Measurements from ENCODE around the gene FRMD1. TPM values are rescaled to one million over a fixed set of nuclear protein-coding genes. Genes with fewer than 3 reads are reported as not detected.

The FRMD1 gene
- total and polyA plus RNA-seq, 2 experiments from 2014 or later: 0.07 TPM; not detected in 1

DNA sequence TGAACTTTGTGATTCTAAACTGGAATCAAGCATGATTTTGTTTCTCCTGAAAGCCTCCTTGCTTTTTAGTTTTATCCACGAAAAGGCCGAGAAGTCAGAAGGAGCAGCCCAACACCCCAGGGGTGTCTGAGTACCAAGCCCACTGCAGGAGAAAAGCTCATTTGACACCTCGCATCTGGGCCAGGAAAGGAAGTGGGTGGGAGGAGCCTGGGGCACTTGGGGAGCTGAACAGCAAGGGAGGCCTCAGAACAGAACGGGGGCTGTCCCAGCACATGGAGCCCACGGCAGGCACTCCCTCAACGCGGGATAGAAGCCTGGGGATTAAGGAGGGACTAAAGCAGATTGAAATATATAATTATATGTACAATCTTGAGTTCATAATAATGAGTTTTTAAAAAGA, 75.0 kb downstream of the FRMD1 start:
- Histone ChIP-seq H4K20me1 (ENCODE audit: insufficient read depth, poor library complexity, severe bottlenecking) (no peaks in the 10 kb centered on the region), H3K9me3 (ENCODE audit: low read depth) (no peaks in the 10 kb centered on the region), H3K4me1 (ENCODE audit: insufficient read depth) (no peaks in the 10 kb centered on the region), H3K9me2 (replicated peaks; ENCODE audit: insufficient read depth) (no peaks in the 10 kb centered on the region), H3K27ac (no peak overlapping the region), H3K27me3 (no peaks in the 10 kb centered on the region), H3K4me3 (no peak overlapping the region), H3K79me2 (no peaks in the 10 kb centered on the region), H3K36me3 (replicated peaks; ENCODE audit: insufficient read depth, low read depth) (no peaks in the 10 kb centered on the region), H2AFZ (no peak overlapping the region), H3K4me2 (no peak overlapping the region)
- 80% methylated on average over 7 of the region's 7 CpGs for WGBS (ENCODE audit: low lambda C conversion rate, missing lambda C conversion rate)
- TF ChIP-seq, protein P1, sequence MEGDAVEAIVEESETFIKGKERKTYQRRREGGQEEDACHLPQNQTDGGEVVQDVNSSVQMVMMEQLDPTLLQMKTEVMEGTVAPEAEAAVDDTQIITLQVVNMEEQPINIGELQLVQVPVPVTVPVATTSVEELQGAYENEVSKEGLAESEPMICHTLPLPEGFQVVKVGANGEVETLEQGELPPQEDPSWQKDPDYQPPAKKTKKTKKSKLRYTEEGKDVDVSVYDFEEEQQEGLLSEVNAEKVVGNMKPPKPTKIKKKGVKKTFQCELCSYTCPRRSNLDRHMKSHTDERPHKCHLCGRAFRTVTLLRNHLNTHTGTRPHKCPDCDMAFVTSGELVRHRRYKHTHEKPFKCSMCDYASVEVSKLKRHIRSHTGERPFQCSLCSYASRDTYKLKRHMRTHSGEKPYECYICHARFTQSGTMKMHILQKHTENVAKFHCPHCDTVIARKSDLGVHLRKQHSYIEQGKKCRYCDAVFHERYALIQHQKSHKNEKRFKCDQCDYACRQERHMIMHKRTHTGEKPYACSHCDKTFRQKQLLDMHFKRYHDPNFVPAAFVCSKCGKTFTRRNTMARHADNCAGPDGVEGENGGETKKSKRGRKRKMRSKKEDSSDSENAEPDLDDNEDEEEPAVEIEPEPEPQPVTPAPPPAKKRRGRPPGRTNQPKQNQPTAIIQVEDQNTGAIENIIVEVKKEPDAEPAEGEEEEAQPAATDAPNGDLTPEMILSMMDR (IDR thresholded peaks at IDR 0.05; ENCODE audit: poor library complexity): no peak
- TF ChIP-seq EZH2 (IDR thresholded peaks at IDR 0.05; ENCODE audit: borderline replicate concordance) (no peak), EZH2phosphoT487 (IDR thresholded peaks at IDR 0.05; ENCODE audit: low read depth, severe bottlenecking, unreplicated experiment) (no peak)
- no peak for DNase-seq (ENCODE audit: low spot score)

Other genes starting within 250 kb of the FRMD1 start
- gene KIF25, start 81.5 kb downstream of the FRMD1 start, total RNA-seq: 0.40 TPM in 1 of 2 replicates, not detected in the other
- gene KIF25, start 81.5 kb downstream of the FRMD1 start, polyA plus RNA-seq: not detected in 2 replicates
- gene DACT2, start 240.6 kb upstream of the FRMD1 start, total RNA-seq: 8.2 and 9.2 TPM in 2 replicates
- gene DACT2, start 240.6 kb upstream of the FRMD1 start, polyA plus RNA-seq: 7.4 and 8.8 TPM in 2 replicates

Data from hepatocyte (in vitro differentiated cells).